HG02588 (cell line): ENCODE measurements around the gene ZNF618.

ENCODE experiments used
- ATAC-seq: cut with Tn5 transposase; IDR thresholded peaks from one replicate; pipeline ENCODE4 v1.9.1; 2021; ENCODE audit warnings: mild to moderate bottlenecking, moderate library complexity; ENCODE audit not compliant: unreplicated experiment

ZNF618 gene

GRCh38 chr9:114014044-114014443, 137.9 kb downstream of the ZNF618 start:
- no peak for ATAC-seq

DNA sequence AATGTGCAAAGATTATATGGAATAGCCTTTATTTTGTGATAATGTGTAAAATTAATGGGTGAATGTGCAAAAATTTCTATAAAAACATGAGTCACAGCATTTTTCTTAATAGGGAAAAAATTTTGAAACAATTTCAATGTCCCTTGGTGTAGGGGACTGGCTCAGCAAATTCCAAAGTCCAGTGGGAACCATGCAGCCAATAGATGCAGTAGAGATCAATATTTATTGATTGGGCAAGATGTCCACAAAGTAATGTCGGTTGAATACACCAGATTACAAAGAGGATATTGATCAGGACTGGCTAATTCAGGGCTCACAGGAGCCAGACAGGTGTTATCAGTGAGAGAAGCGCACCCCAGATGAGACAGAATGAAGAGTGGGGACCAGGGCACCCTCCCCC, 139.5 kb downstream of the ZNF618 start:
- ATAC-seq: no peak

DNA sequence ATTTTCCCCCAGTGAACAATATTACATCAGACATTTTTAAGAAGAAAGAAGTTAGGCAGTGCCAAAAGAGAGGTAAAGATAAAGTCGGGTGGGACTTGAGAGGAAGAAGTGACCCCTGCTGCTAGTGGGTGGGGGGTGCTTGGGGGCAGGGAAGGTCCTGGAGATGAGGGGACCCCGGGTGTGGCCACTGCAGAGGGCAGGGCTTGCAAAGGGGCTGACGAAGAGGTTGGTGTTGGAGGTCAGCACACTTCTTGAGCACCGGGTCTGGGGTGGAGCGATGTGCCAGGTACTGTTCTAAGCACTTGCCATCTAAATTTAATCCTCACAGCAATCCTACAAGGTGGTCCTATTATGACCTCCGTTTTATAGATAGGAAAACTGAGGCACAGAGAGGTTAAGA, 140.0 kb downstream of the ZNF618 start:
- ATAC-seq: no peak

DNA sequence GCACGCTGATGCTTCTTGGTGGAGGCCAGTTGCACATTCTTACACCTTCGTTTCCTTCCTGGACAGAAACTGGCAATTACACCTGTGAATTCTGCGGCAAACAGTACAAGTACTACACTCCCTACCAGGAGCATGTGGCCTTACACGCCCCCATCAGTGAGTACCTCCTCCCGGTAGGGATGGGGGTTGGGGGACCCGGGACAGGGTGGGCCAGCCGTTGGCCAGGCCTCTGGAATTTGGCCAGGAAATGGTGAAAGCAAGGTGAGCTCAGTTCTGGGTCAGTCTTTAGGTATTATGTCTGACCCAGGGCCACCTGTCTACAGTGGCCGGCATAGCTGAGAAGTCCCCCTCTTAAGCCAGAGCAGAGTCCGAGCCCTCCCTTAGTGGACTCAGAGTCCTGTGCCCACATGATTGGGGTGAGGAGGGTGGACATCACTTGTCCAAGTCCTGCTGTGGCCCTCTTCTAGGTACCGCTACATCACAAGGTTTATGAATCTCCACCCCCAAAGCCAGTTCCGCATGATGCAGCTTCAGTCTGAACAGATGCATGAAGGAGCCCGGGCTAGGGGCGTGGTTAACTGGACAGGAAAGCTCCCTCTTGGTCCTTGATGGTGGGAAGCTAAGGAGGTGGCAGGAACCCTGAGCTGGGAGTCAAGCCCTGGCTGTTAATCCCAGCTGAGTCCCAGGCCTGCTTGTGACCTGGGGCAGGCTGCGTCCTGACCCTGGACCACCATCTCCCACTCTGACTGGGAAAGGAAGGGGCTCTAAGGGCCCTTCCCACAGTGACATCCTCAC, 140.7 kb downstream of the ZNF618 start:
- no peak for ATAC-seq

GRCh38 chr9:114017741-114018715, 141.9 kb downstream of the ZNF618 start:
- ATAC-seq: no peak

DNA sequence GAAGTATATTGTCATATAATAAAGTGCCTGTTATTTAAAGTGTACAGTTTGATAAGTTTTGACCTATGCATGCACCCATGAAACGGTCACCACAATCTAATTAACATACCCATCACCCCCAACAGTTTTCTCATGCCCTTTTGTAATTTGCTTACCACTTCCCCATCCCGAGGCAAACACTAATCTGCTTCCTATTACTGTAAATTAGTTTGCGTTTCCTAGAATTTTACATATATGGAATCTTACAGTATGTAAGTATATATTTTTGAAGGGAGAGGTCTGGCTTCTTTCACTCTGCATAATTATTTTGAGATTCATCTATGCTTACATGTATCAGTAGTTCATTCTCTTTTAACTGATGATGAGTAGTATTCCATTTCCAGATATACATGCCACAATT, 145.5 kb downstream of the ZNF618 start:
- no peak for ATAC-seq

- no peak for ATAC-seq
These were observed 147.9 kb downstream of the ZNF618 start for GRCh38 chr9:114023961-114024360.

DNA sequence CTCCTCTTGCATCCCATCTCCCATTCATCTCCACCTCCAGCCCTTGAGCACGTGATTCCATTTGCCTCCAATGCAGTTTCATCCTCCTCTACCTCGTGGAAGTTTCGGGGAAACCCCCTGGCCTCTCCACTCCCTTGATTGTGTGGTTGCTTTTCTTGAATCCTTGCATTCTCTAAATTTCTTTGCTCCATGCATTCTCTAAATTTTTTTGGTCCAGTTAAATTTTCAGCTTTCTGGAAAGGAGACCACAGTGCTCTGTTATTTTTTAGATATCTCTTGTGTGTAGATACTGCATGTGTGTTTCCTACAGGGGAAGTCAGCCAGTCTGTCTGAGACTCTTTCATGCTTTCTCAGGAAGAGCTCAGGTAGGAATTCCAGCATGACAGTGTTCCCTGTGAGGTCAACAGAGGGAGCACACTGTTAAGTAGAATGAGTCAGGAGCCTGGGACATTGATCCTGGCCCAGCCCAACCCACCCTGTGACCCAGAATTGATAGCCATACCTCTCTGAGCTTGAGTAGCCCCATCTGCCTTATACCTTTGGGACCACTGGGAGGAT, 149.2 kb downstream of the ZNF618 start:
- no peak for ATAC-seq

- ATAC-seq: no peak
These were observed 149.7 kb downstream of the ZNF618 start for GRCh38 chr9:114025760-114026159.

GRCh38 chr9:114026335-114026734, 150.2 kb downstream of the ZNF618 start:
- no peak for ATAC-seq

DNA sequence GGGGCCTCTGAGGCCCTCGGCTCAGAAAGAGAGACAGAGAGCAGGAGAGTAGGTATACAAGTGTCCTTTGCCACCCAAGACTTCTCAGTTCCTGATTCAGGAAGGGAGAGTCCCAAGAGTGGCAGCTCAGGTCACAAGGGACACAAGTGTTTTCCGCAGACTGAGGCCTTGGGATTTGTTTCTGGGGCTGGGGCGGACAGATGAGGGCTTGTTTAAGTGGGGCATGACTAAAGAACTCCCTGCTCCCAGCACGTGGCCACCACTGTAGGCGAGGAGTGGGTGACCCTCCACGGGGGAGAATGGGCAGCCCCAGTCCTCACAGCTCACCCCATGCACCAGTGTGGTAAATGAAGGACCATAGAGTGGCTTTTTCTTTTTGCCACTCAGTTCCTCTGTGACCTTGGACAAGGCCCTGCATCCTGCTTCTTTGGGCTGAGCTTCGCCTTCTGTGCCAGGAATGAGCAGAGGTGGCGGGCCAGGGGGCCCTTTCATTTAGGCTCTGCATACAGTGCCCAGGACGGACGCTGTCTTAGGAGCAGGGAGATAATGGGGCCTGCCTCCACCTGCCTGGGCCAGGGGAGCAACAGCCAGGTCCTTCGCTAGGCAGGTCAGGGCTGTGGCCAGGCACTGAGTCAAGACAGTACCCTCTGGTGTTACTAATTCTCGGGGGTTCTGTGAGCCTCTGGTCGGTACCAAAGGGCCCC, 151.2 kb downstream of the ZNF618 start:
- no peak for ATAC-seq

DNA sequence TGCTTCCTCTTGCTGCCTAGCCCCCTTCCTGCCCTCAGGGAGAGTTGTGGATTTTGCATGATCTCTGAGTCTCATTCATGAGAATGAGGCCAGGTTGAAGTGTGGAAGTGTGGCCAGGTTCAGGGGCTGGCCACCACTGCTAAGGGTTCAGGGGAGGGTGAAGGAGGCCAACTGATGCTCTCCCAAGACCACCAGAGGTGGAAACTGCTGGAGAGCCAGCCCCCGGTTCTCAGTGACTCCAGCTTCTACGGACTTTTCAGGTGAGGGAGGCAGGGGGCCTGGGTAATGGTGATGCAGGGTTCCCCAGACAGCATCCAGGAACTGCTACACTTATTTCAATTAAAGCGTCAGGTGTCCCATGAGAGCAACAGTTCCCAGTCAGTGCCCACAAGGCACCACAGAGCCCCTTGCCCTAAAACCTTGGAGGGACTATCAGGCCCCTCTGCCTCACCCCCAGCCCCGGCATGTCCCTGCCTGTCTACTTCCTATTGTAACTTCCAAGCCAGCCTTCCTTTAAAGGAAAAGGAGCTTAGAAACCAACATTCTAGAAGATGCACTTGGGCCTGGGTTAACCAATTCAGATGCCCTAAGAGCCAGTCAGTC, 151.9 kb downstream of the ZNF618 start:
- ATAC-seq: no peak

GRCh38 chr9:114028646-114029045, 152.5 kb downstream of the ZNF618 start:
- ATAC-seq: no peak

DNA sequence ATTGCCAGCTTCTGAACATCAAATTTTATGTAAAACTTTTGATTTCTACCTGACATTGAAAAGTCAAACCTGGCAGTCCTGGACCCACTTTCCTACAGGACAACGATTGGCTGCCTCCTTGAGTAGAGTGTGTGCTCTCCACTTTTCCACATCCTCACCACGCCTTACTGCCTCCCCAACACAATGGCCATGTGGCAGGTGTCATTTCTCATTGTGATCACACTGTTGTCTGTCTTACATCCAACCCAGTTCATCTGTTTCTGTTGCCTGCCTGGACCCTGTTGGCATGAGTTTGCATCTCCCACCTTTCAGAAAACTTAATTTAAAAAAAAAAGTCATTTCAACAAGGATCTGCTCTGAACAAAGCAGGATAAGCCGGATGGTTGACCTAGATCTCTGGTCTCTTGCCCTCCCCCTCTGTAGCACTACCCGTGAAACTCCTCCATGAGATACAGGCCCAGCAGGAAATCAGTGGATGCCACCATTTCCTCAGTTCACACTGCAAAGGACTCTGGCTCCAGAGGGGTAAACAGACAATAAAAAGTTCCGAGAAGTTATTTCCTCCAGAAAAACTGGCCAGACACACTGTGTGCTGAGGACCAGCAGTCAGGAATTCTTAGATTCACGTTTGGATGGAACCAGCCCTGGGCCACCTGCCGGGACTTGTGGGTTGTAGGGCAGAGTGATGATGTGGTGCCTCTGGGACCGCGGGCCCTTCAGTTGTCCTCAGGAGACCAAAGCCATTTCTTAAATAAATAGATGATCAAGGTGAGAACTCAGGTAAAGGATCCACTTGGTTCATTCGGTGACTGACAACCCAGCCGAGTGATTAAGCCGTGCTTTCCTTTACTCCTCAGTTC, 153.4 kb downstream of the ZNF618 start:
- ATAC-seq: no peak

- ATAC-seq: no peak
These were observed 154.3 kb downstream of the ZNF618 start for GRCh38 chr9:114030364-114030763.

- no peak for ATAC-seq
These were observed 155.0 kb downstream of the ZNF618 start for GRCh38 chr9:114031037-114031630.

DNA sequence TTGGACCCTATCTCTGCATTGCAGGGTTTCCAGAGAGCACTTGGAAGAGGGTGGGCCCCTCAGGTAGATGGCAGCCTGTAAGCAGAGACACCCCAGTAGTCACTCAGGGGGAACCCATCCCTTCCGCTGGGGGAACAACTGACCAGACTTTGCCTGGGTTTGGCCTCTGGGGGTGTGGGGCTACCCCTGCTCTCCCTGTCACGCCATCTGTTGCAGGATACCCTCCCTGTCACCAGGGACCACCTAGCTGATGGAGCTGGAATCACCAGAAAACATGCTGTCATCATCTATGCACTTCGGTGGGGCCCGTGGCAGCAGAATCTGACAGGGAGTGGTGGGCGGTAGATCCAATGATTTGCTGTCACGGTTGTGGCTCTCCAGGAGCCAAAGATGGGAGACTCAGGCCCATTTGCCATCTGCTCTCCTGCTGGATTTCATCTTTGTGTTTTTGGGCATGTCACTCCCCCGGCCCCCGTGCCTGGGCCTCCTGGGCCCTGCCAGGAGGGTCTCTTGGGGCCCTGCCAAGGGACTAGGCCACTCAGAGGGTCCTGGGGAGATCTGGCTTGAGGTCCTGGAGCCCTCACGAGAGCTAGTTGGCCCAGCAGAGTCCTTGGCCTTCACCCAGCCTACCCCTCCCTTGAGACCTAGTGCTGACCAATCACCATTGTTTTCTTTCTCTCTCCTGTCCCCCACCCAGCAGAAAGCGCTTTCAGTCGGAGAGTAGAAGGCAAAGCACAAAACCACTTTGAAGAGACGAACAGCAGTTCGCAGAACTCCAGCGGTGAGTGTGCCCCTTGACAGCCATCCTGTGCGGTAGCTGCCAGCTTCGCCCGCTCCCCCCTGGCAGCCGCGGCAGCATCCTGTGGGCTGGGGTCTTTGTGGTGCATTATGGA, 156.1 kb downstream of the ZNF618 start:
- no peak for ATAC-seq

GRCh38 chr9:114033397-114034103, 157.4 kb downstream of the ZNF618 start:
- ATAC-seq: no peak
